Measurements from ENCODE around the gene THUMPD3.

THUMPD3 gene

DNA sequence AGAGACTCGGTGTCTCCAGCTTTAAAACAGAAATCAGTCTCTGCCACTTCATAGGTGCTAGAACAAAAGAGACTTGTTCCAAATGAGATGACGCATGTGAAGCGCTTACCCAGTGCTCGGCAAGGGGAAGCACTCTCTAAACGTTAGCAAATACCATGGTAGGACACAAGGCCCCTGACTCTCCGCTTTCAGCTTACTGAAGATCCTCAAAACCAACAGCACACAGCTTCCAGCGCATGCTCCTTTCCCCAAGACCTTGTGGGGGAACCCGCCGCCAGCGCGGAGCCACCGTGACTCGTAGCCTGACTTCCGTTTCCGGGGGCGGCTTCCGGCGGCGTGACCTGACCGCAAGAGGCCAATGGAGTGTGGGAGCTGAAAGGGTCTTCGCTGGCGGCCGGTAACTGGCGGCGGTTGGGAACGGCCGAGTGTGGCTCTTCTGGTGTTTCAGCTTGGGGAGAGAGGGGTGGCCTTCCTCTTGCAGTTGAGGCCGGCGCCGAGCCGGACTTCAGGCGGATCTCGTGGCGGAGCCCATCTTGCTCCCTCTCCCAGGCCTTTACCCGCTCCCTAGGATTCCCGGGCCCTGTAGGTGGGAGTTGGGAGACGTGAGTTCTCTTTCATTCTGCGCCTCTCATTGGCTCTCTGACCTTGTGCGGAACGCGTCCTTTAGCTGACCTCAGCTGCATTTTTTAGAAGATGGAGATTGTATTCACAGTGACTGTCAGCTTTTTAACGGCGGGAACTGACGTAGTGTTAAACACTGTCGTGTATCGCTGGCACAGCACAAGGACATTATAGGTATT is at the start of gene THUMPD3:
THUMPD3 (plus strand) TSS at position 324 of the 800 bp plus-strand sequence. CDS start 2,015 bp downstream, outside the sequence.
- peak; percentile 94 for DNase-seq

GRCh38 chr3:9314796-9315195 is 48.1 kb upstream of the THUMPD3 start:
- DNase-seq = no peak

DNA sequence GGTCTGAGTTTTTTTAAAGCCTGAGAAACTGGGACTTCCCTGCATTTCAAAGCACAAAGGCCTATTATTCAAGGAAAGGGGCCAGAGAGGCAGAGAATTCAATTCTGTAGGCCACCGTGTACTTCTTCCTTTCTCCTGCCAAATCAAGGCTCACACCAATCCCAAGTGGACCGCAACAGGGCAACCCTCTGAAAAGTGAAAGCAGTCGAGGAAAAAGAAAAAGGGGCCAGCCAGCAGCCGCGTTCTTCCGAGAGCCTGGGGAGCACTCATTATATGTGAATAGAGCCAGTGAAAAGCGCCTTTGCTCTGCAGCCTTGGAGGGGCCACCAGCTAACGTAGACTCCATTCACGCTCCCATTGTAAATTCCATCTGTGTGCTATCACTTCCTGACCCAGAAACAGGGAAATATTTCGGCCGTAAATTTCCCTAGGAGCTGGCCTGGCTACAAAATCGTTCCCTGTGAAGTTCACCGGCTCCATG is 45.9 kb upstream of the THUMPD3 start:
- no peak for DNase-seq

GRCh38 chr3:9322780-9323179 is 40.1 kb upstream of the THUMPD3 start:
- DNase-seq = no peak

GRCh38 chr3:9324944-9325343 is 37.9 kb upstream of the THUMPD3 start:
- no peak for DNase-seq

DNA sequence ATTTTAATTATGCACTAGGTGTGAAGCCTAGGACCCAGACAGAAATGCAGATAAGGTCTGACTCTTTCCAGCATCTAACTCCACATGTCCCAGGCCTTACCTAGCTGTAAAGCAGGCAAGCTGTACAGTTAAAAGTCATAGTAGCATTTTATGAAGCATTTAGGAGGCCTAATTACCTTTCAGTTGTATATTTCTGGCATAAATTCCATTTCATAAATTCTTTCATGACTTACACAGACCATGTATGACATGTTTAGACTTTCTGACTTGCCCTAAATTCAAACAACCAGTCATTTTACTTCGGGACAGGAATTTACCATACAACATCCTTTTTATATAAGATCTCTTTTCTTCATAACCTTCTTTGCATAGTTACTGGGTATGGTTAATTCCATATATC is 35.3 kb upstream of the THUMPD3 start:
- no peak for DNase-seq

- no peak for DNase-seq
Measured at GRCh38 chr3:9330166-9330703, 32.6 kb upstream of the THUMPD3 start.

- no peak for DNase-seq
Measured at GRCh38 chr3:9331171-9331570, 31.7 kb upstream of the THUMPD3 start.

DNA sequence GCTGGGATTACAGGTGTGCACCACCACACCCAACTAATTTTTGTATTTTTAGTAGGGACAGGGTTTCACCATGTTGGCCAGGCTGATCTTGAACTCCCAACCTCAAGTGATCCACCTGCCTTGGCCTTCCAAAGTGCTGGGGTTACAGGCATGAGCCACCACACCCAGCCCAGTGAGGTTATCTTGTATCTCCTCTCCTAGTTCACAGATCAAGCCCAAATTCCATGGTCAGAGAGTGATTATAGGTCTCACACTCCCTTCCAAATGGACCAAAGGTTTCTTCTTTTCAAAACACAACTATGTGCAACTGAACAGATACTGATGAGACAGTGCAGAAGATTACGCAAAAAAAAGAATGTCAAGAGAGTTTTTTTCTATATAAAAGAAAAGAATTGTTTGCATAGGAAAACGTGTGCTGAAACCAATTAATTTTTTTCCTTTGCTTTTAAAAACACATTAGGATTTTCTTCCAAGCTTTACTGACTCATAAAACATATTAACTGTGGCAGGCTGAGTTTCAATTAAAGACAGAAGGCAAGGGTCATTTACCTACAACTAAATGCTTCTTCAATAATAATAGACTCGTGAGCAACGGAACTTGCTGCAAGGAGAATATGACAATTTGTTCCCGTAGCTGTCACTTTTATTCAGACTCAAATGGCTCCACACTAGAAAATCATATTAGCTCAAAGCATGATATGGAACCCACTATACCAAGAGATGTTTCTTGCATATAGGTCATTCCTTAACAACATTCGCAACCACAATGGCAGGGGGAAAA is 30.4 kb upstream of the THUMPD3 start:
- no peak for DNase-seq

GRCh38 chr3:9339761-9340471 is 22.9 kb upstream of the THUMPD3 start:
- DNase-seq = no peak

- DNase-seq = no peak
Measured at GRCh38 chr3:9340472-9340902, 22.4 kb upstream of the THUMPD3 start.

DNA sequence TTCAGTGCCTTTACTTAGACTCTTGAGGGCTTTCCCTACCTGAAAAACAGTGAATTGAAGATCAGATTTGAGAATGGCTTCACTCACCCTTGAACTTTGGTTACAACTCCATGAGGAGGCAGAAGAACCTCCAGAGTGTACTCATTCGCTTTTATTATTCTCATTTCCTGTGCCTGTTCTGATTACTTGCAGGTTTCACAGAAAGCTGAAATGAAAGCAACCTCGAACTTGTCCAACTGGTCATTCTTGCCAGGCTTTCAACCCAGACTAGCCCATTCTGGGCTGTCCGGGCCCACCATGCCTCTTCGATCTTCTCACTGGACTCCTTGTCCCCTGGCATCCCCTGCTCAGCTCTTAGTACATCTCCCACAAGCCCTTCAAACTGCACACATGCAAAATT is 20.2 kb upstream of the THUMPD3 start:
- no peak for DNase-seq

DNA sequence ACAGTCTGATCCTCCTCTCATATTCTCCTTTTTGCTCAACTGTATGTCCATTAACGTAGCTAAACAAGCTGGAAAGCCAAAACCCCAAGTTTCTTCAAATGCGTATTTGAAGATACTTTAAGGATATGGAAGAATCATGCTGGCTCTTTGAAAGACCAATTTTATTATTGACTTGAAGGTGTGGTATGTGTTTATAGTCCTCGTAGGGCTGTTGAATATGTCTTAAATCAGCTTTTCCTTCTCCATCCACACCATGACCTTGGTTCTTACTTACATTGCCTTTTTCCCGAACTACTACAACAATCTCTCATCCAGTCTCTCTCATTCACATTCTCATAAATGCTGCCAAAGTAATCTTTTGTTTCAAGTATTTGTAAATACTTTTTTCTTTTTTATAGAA is 19.7 kb upstream of the THUMPD3 start:
- no peak for DNase-seq

DNA sequence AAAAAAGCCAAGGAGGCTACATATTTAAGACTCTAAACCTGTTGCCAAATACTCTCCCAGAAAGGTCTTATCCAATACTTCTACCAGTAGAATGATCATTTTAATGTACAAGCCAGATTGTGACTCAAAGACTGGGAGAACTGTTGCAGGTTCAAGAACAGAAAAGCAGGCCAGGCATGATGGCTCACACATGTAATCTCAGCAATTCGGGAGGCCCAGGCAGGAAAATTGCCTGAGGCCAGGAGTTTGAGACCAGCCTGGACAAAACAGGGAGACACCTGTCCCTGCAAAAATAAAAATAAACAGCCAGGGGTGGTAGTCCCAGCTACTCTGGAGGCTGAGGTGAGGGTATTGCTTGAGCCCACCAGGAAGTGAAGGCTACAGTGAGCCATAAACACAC is 17.8 kb upstream of the THUMPD3 start:
- DNase-seq = no peak

DNA sequence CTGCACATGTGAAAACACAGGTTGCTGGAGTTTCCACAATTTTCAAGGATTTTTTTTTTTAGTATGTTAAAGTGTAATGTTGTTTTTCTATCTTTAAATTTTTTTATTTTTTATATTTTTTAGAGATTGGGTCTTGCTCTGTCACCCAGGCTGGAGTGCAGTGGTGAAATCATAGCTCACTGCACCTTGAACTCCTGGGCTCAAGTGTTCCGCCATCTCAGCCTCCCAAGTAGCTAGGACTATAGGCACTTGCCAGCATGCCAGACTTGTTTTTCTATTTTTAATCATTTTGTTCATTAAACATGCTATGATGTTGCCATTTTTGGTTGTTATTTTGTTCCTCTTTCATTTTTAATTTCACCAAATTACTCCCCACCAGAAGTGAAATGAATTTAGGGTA is 16.7 kb upstream of the THUMPD3 start:
- DNase-seq = no peak

DNA sequence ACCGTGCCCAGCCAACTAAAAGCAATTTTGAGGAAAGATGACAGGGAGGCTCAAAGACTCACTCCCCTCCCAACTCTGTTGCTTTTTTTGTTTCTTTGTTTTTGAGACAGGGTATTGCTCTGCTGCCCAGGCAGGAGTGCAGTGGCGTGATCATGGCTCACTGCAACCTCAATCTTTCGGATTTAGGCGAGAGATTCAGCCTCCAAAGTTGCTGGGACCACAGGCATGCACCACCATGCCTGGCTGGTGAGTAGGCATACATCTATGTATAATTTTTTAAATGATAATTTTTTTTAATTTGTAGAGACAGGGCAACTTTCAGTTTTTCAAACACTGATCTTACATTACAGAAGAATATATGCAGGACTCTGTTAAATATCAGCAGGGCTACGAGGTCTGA is 15.8 kb upstream of the THUMPD3 start:
- no peak for DNase-seq

DNA sequence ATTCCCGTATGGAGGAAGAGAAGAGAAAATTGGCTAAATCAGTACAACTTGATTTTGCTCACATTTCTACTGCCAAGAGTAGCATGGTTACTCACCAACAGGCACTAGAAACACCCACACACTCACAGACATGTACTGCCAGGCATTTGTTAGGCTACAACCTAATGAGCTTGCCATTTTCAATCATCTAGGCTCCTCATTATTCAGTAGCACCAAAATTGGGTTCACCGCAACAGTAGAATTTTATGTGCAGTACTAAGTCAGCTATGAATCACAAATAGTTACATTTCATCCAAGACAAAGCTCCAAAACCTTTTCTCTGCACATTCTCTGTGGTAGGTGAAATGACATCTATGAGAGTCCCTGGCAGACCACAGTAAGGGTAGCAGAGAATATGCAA is 15.0 kb upstream of the THUMPD3 start:
- DNase-seq = no peak

DNA sequence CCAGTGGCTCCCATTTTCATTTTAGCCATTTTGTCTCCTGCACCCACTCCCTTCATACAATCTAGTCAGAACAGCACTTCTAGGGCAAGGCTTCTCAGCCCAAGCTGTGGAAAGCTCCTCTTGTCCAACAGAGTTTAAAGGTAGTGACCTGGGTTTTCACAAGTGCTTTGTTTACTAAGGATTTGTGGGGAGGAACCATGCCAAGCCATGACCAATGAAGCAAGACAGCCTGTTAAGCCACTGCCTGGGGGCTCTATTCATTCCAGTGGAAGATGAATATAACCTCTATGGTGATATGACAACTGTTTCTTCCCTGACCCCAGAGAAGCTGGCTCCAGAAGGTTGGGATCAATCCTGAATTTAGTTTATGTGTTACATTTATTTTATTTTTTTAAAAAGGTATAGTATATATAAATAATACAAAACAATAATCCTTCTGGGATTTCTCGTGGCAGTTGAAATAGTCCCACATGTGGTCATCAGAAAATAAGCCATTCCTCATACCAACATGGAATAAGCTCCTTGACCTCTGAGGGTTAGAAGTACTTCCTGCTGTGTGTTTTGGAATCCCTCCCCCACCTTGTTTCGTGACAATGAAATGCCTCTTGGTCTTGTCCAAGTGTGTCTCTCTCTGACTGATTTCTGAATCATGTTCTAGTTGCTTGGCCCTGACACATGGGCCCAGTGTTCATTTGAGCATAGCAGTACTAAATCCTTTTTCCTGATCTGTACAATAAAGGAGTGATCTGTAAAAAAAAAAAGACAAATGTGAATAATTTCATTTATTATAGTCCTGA is 13.3 kb upstream of the THUMPD3 start:
- DNase-seq = no peak

DNA sequence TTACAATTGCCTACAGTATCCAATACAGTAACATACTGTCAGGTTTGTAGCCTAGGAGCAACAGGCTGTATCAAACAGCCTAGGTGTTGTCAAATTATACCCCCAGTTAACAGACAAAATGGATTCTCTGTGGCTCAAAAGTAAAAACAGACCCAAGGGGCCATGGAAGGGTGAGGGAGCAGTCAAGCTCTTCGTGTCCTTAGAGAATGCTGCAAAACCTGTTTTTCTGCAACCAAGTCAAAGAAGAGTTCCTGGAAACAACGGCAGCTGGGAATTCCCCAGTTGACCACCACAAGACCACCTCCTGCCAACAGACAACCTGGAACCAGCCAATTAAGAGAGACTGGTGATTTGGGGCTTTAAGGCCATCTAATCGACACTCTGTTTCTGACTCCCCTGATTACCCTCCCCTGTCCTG is 11.1 kb upstream of the THUMPD3 start:
- no peak for DNase-seq

DNA sequence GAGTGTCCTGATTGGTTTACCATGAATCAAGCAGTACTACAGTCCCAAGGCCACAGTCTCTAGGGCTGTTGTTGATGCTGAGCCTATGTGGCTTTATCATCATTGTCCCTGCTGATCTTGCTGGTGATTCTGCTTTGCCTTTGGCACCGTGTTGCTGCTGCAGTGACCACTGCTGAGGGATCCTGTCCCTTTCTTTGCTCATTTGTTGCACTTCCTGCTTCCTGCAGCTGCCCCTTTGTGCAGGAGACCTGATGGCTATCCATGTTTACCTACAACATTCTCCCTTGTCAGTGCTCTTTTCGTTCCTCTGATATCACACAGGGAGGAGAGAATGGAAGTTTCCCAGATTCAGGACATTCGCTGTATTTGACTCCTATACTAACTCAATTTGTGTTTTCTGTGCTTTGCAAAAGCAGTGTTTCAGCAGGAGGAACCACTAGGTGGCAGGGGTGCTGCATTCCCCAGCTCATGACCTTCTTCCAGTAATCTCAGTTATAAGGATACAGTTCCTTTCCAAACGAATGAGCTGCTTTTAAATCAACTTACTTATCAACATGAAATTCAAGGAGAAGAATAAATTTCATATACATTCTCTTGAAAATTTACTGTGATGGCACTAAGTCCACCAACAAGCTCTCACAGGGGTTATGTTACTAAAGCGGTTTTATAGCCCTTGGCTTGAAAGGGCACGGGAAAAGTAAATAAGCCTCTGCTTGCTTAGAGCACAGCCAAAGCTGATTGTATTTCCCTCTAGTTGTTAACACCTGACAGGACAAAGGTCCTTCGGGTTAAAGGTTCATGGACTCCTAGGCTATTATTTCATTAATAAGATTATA is 9.7 kb upstream of the THUMPD3 start:
- DNase-seq = peak; percentile 35

- no peak for DNase-seq
Measured at GRCh38 chr3:9361691-9362388, 1.0 kb upstream of the THUMPD3 start.
